Measurements from ENCODE around the gene MRTFB.
"Not testable (repeated sequence)": the region's sequence is repeated elsewhere in the genome, so short reads cannot be mapped to it uniquely, and the experiment has no call there.

Gene MRTFB

GRCh38 chr16:14035092-14035491, 36.0 kb upstream of the MRTFB start:
- no peak for DNase-seq (ENCODE audit: low read depth)
- H3K4me3 ChIP-seq (ENCODE audit: low read depth, low read length): no peak overlapping the region
- TF ChIP-seq CTCF (IDR thresholded peaks at IDR 0.05; ENCODE audit: low read depth, low read length, missing control alignments): no peak

- no peak overlapping the region for H3K4me3 ChIP-seq (ENCODE audit: low read depth, low read length)
- no peak for TF ChIP-seq CTCF (IDR thresholded peaks at IDR 0.05; ENCODE audit: low read depth, low read length, missing control alignments)
- no peak for DNase-seq (ENCODE audit: low read depth)
These were observed 34.2 kb upstream of the MRTFB start for GRCh38 chr16:14036889-14037288.

GRCh38 chr16:14037960-14038359, 33.2 kb upstream of the MRTFB start:
- DNase-seq (ENCODE audit: low read depth): no peak
- H3K4me3 ChIP-seq (ENCODE audit: low read depth, low read length): no peak overlapping the region
- no peak for TF ChIP-seq CTCF (IDR thresholded peaks at IDR 0.05; ENCODE audit: low read depth, low read length, missing control alignments)

- TF ChIP-seq CTCF (IDR thresholded peaks at IDR 0.05; ENCODE audit: low read depth, low read length, missing control alignments): no peak
- DNase-seq (ENCODE audit: low read depth): no peak
These were observed 30.0 kb upstream of the MRTFB start for GRCh38 chr16:14041164-14041563.

GRCh38 chr16:14042706-14043105, 28.4 kb upstream of the MRTFB start:
- no peak overlapping the region for H3K4me3 ChIP-seq (ENCODE audit: low read depth, low read length)
- no peak for DNase-seq (ENCODE audit: low read depth)
- TF ChIP-seq CTCF (IDR thresholded peaks at IDR 0.05; ENCODE audit: low read depth, low read length, missing control alignments): no peak

More at GRCh38 chr16:14041164-14041563, 30.0 kb upstream of the MRTFB start:
- no peak overlapping the region for H3K4me3 ChIP-seq (ENCODE audit: low read depth, low read length)

- H3K4me3 ChIP-seq (ENCODE audit: low read depth, low read length): no peak overlapping the region
- DNase-seq (ENCODE audit: low read depth): no peak
- TF ChIP-seq CTCF (IDR thresholded peaks at IDR 0.05; ENCODE audit: low read depth, low read length, missing control alignments): no peak
These were observed 27.8 kb upstream of the MRTFB start for GRCh38 chr16:14043278-14043677.

GRCh38 chr16:14043793-14044192, 27.3 kb upstream of the MRTFB start:
- no peak for DNase-seq (ENCODE audit: low read depth)
- no peak overlapping the region for H3K4me3 ChIP-seq (ENCODE audit: low read depth, low read length)
- TF ChIP-seq CTCF (IDR thresholded peaks at IDR 0.05; ENCODE audit: low read depth, low read length, missing control alignments): no peak

- H3K4me3 ChIP-seq (ENCODE audit: low read depth, low read length); DNase-seq (ENCODE audit: low read depth): not testable (repeated sequence)
These were observed 23.8 kb upstream of the MRTFB start for GRCh38 chr16:14047121-14047859.
